Measurements from ENCODE around the gene APLN.

DNA sequence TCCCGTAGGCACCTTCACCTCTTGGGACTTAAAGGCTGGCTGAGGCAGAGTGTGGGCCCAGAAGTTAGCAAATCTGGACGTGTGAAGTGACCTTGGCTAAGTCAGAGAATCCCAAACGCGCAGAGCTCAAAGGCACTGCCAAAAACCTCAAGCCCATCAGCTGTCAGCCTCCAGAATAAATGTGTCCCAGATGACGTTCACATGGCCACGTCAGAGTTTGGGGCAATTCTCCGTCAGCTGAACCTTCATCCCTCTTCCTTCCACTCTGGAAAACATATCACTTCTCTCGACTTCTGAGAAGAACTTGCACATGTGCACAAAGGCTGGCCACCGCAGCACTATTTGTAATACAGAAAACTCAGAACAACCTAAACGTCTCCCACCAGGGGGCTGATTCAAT lies 35.7 kb upstream of the APLN start:
- TF ChIP-seq, protein P1, sequence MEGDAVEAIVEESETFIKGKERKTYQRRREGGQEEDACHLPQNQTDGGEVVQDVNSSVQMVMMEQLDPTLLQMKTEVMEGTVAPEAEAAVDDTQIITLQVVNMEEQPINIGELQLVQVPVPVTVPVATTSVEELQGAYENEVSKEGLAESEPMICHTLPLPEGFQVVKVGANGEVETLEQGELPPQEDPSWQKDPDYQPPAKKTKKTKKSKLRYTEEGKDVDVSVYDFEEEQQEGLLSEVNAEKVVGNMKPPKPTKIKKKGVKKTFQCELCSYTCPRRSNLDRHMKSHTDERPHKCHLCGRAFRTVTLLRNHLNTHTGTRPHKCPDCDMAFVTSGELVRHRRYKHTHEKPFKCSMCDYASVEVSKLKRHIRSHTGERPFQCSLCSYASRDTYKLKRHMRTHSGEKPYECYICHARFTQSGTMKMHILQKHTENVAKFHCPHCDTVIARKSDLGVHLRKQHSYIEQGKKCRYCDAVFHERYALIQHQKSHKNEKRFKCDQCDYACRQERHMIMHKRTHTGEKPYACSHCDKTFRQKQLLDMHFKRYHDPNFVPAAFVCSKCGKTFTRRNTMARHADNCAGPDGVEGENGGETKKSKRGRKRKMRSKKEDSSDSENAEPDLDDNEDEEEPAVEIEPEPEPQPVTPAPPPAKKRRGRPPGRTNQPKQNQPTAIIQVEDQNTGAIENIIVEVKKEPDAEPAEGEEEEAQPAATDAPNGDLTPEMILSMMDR (IDR thresholded peaks at IDR 0.05; ENCODE audit: low read depth, low read length): no peak
- TF ChIP-seq EZH2phosphoT487 (IDR thresholded peaks at IDR 0.05; ENCODE audit: low read depth): no peak
